HT-29 (cell line): Measurements from ENCODE around the gene RTEL1. TPM values are rescaled to one million over a fixed set of nuclear protein-coding genes. Genes with fewer than 3 reads are reported as not detected.

Experiments
- DNase-seq: peaks from one replicate; pipeline ENCODE4 v3.0.0-alpha.2; 2015; ENCODE audit warnings: low spot score
- total RNA-seq: library from RNA; depleted of rRNA; stranded (reverse); fragments of >200 nt; shearing (Covaris generic); gene quantifications from 2 replicates; pipeline ENCODE4 v1.2.3, GENCODE V29; 2014

RTEL1 gene
- total RNA-seq, 1 experiment from 2014 or later: 55.1 TPM

DNA sequence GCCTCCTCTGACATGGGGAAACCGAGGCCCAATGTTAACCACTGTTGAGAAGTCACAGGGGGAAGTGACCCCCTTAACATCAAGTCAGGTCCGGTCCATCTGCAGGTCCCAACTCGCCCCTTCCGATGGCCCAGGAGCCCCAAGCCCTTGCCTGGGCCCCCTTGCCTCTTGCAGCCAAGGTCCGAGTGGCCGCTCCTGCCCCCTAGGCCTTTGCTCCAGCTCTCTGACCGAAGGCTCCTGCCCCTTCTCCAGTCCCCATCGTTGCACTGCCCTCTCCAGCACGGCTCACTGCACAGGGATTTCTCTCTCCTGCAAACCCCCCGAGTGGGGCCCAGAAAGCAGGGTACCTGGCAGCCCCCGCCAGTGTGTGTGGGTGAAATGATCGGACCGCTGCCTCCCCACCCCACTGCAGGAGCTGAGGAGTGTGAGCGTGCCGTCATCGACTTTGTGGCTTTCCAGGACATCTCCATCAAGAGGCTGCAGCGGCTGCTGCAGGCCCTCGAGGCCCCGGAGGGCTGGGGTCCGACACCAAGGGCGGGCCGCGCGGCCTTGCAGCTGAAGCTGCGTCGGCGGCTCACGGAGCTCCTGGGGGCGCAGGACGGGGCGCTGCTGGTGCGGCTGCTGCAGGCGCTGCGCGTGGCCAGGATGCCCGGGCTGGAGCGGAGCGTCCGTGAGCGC lies 39.9 kb downstream of the RTEL1 start:
- DNase-seq: no peak

DNA sequence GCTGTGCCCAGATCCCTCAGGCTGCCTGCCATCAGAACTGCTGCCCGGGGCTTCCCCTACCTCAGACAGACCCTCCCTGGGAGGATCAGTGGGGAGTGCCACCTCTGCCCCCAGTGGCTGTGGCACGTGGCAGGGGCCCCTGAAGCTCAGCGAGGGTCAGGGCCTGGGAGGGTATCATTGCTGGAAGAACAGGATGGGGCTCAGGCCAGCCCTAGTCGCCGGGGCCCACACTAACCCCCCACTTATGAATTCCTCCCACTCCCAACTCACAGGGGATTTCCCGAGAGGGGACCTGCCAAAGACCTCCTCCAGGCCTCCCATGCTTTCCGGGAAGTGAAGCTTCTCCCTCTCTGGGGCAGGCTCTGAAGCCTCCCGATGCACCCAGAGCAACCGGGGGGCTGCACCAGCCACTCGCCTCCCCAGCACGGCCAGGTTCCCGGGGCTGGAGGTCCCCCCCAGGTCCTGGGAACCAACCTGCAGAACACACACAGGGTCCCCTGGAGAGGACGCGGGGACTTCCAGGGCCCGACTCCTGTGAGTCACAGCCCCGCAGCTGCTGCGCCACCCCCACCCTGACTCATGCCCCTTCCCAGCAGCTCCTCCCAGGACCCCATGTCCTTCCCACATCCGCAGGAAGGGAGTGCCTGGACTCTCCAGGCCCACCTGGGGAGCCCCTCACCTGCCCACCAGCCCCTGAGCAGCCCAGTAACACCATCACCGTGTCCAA lies 40.8 kb downstream of the RTEL1 start:
- peak; percentile 62 for DNase-seq

DNA sequence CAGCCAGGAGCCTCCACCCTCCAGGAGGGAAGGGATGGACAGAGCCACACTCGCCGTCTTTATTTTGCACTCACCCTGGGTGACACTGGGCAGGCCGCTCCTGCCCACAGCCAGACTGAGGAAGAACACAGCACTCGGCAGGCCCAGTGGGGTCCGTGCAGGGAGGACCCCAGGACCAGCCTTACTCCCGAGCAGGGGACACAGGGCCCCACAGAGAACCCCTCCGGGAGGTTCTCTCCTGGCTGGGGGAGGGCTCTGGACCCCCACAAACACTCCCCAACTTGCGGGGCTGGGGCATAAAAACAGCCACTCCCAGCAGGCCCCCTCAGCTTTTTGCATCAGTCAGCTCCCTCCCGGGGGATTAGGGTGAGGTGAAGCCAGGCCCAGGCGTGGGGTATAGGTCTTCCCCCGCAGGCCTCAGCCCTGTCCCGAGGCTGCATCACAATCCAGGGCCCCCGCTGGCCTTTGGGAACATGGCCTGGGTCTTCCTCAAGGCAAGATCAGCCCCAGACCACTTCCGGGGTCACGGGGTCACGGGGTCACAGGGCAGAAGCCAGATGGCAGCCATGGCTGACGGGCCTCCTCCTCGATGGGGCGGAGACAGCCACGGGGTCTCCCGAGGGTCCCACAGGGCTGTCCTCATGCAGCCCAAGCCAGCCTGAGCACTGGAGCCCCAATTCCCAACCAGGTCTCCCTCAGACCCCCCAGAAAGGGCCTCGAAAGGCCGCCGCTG lies 41.5 kb downstream of the RTEL1 start:
- no peak for DNase-seq

DNA sequence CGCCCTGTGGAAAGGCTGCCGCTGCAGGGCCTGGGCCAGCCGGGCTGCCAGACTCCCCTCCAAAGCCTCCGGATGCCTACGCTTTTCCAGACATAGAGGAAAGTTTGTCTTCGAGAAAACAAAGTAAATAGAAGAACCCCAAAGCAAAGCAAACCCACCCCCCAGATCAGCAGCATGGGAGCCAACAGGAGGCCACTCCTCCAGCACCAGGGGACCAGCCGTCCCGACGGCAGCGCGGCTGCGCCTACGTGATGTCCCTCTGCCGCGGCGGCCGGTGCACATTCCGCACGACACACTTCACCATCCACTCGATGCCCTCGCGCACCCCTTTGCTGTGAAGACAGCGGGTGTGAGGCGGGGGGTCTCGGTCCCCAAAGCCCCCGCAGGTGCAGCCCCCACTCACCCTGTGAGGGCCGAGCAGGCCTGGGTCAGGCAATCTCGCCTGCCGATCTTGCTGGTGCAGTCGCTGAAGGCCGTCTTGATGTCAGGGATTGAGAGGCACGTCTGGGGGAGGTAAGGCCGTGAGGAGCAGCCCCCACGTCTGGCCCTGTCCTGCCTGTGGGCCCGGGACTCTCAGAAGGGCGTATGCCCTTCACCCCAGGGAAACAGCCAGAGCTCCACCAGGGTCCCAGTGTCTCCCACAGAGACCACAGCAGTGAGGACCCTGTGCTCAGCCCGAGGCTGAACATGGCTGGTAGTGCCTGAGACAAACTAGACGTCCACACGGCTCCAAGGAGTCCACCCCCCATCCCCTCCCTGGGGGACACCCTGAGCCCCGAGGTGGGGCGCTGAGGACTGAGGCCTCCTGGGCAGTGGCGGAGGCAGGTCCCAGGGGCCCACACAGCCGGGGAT lies 42.3 kb downstream of the RTEL1 start:
- no peak for DNase-seq

DNA sequence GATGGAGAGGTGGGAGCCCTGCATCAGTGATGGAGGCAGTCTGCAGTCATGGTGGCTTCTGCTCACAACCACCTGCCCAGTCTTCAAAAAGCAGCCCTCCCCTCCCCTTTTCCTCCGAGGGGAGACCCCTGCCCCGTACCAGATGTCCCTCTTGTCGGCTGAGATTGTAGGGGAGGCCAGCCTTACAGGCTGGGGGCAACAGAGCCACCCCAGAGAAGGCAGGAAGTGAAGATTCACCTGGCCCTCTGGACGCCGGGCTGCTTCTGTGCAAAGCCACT lies 42.9 kb downstream of the RTEL1 start:
- no peak for DNase-seq

DNA sequence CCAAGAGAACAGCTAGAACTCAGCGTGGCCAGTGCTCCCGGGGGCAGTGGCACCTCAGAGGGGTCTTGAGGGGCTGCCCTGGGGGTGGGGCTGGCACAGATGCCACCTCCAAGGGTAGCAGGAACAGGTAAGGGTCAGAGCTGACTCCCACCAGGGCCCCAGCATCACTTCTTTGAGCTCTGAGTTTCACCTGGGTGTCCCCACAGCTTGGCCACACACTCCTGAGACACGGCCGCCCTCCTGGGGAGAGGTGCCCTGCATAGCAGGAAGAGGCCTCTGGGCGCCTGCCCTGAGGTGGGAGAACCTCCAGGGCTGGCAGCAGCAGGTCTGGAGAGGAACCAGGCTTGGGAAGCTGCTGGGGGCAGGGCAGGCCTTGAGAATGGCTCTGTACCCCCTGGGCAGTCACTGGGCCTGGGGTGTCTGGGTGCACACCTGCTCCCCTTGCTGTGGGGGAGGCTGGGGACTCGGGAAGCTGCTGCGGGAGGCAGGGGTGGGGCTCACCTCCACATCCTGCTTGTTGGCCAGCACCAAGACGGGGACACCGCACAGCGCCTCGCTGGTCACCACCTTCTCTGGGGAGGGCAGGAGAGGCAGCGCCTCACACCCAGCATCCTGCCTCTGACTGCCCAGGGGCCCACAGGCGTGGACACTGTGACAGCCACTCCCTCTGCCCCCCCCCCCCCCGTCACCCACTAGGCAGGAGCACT lies 43.4 kb downstream of the RTEL1 start:
- DNase-seq: no peak

DNA sequence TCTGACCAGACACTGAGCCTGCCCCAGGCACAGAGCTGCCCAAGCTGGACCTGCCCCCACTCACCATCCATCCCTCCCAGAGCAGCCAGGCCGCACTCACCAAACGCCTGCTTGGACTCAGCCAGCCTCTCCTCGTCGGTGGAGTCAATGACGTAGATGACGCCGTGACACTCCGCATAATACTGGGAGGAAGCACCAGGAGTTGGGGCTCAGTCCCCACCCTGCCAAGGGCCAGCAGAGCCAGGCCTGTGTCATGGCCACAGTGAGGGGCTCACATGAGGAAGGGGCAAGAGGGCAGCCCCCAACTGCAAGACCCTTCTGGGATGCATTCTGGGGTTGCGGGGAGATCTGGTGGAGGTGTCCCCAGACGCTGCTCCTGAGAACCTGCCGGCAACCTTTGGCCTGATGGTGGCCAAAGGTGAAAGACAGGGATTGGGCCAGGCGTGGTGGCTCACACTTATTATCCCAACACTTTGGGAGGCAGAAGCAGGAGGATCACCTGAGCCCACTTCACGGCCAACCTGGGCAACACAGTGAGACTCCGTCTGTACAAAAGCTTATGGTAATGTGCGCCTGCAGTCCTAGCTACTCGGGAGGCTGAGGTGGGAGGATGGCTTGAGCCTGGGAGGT lies 44.0 kb downstream of the RTEL1 start:
- no peak for DNase-seq

DNA sequence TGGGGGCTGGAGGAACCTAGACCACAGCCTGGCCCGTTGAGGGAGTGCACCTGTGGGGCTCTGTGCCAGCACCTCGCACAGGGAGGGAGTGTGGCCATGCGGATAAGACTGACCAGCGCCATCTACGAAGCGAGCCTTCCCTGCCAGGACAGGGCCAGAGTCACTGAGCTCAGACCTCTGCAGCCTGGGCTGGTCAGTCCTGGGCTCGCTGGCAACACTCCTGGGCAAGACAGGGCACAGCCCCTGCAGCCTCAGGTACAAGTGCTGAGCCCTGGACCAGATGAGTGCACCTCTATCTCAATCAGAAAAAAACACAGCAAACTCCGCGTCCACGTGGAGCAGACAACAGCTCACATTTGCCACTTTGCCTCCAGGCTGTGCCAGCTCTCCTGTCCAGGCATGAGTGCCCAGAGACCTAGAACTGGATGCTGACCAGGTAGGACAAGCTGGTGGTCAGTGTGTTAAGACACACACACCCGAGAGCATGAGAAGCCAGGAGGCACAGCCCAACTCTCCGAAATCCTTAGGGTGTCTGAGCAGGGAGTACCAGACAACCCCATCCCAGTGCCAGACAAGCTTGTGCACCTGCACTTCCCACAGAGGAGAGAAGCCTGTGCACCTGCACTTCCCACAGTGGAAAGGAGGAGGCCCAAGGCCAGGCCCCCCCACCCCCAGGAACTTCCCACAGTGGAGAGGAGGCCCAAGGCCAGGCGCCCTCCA lies 44.8 kb downstream of the RTEL1 start:
- DNase-seq: no peak

DNA sequence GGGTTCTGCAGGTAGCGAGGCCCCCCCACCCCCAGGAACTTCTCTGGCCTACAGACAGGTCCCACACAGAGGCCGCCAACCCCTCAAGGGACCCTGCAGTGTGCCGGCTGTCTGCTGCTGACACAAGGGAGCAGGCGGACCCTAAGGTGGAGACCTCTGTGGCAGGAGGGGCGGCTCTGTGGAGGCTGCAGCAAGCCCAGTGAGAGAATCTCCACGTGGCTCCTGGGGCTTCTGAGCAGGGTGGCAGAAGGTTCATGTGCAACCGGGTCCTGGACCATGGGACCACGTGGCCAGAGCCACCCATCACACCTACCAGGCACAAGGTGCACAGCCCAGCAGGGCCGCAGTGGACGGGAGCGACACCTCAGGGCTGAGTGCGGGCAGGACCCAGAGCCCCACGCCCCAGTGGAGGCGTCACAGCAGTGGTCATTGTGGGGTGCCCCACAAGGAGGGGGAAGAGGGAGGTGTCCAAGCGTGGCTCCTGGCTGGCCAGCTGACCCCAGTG lies 45.4 kb downstream of the RTEL1 start:
- DNase-seq: no peak

DNA sequence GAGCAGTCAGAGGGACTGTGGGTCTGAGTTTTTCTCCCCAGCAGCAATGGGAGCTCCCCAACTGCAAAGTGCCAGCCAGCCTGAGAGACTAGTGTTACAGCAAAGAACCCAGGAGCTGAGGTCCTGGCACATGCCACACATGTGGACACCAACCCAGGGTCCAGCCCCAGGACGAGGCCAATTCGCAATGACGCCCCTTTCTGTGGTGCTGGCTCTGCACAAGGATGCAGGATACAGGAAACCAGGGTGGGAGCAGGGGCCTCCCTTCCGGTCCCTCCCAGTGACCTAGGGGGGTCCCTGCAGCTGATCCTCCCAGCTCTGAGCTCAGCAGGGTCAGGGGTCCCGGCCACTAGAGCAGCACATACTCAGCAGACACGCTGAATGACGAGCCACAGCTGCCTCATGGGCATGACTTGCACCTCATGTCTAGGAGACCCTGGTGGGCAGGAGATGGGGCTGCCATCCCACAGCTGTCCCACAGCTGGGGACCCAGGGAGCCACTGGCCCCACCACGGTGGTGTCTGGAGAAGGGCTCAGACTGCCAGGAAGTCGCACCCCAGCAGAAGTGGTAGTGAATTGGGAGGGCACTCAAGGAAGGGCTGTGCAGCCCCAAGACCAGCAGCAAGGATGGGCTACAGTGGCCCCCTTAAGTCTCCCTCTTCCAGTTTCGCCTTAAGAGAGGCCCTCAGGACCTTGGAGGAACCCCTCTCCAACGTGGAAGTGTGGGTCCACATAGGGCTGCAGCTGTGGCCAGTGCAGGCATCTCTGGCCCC lies 46.0 kb downstream of the RTEL1 start:
- DNase-seq: no peak

DNA sequence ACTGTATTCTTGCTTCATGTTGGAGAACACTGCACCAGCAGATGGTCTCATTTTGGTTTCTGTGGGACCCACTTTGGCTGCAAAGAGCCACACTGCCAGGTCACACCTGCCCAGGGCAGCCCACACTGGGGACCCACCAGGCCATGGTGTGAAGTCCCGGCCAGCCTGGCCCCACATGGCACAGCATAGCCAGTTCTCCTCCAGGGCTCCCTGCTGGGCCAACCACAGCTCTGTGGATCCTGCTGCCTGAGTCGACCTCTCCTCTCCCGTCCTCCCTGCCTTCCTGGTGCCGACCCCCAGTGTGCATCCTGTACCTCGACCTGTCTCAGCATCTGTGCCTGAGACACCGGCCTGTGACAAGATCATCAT lies 46.6 kb downstream of the RTEL1 start:
- no peak for DNase-seq

DNA sequence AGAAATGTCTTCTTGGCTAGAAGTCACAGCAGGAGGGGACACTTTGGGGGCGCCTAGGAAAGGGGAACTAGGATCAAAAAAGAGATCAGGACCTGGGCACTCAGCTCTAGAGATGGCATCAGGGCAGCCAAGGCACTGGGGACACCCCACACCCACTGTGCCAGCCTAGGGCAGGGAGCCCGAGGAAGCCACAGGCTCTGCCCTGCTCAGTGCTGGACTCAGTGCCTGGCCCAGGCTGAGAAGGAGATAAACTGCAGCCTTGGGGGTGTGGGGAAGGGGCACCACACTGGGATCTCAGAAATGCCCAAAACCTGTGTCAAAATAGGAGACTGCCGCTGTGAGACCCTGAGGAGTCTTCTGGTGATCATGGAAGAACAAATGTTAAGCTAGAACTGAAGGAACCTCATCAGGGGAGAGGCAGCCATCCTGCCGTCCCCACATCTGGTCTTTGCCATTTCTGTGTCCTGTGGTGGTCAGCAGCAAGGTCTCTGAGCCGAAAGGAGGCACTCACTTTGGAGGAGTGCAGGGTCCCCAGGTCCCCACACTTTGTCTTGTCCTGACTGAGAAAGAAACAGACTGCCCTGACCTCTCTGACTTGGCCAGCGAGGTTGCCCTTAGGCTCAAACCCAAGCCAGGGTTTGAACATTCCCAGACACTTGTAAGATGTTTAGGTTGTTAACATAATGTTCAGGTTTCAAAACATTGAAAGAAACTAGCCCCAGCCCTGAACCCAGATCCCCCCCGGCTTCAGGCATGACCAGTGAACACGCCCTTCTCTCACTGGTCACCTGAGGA lies 47.3 kb downstream of the RTEL1 start:
- DNase-seq: no peak

DNA sequence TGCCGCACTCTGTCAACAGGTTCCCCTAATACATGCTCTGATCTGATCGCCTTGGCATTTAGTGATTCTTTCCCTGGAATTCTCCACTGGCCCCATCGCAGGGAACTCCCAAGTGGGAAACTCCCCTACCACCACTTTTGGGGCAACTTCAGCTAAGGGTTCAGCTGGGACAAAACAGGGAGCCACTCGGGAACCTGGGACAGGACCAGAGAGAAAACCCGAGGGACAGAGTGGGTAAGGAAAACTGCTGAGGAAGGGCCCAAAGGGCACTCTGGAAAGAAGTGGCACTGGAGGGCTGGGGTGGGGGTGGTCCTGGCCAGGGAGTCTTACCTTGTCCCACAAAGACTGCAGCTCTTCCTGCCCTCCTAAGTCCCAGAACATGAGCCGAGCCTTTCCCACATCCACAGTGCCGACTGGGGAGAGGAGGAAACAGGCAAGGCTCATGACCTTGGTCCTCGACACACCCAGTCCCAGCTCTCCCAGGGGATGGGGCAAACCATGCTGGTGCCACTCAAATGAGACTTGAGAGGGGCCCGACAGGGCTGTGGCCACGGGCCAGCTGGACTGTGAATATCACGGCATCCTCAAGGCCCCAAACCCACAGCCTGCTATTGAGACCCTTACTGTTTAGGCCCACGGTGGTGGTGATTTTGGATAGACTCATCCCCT lies 48.0 kb downstream of the RTEL1 start:
- DNase-seq: no peak

DNA sequence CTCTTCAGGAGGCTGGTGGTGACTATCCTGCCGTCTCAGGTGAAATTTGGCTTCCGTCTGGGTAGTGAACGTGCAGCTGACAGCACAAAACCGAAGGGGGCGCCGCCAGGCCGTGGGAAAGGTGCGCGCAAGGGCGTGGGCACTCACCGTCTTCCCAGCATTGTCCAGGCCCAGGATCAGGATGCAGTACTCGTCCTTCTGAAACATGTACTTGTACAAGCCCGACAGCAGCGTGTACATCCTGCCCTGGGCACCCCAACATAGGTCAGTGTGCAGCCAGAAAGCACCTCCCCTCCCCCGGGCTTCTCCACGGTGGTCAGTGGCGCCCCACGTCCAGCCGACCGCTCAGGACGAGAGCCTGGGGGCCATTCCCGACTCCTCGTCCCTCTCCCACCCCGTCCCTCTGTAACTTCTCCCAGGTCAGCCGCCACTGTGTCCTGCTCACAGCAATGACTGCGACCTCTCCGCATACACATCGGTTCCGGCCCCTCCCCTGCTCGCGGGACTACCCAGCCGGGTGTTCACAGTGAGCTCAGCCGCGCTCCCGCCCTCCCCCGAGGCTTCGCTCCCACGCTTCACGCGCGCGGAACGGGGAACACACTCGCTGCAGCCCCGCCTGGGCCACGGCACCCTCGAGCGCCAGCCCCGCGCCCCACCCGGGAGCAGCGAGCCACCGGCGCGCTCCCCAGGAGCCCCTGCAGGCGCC lies 48.9 kb downstream of the RTEL1 start:
- DNase-seq: peak; percentile 86

DNA sequence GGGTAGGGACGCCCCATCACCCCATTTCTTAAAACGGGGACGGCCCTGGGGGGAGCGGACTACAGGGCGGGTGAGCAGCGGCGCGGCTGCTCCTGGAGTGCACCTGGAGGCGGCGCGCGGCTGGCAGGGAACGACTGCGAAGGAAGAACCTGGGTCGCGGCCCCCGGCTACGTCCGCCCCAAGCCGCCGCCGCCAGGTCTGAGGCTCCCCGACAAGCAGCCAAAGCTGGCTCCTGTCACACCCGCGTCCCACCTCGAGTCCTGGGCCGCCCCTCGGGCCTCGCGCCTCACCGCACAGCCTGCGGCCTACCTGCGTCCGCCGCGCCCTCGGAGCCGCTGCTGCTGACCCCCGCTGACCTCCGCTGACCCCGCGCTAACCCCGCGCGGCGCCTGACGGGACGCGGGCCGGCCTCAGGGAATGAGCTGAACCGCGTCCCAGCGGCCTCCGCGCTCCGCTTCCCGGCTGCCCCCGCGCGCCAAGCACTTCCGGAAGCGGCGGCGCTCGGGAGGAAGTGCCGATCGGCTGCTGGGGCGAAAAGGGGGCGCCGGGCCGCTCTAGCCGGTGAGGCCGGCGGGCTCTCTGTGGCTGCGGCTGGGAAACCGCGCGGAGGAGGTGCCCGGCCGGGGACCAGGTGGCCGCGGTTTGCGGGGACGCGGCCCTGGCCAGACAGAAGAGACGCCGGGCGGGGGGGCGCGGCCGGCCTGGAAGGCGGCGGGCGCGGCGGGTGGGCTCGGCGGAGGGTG lies 49.6 kb downstream of the RTEL1 start, which contains the start of the genes ARFRP1 and ZGPAT:
TSS of gene ARFRP1 (minus strand) at position 419 of the 743 bp plus-strand sequence. CDS start 885 bp downstream, outside the sequence.
TSS of gene ZGPAT (plus strand) at position 482 of the 743 bp plus-strand sequence. CDS start 542 bp downstream, outside the sequence.
- peak; percentile 92 for DNase-seq
